COR-L47 (cell line): ENCODE results near the gene EDEM1.
"Not testable (repeated sequence)": the region's sequence is repeated elsewhere in the genome, so short reads cannot be mapped to it uniquely, and the experiment has no call there.

Experiments used
- DNase-seq: peaks from one replicate; lab custom pipeline; 2025; lab: John Stamatoyannopoulos, UW

The EDEM1 gene

GRCh38 chr3:5179036-5179435 is 8.5 kb upstream of the EDEM1 start:
- DNase-seq, result not testable (repeated sequence)

GRCh38 chr3:5181469-5182141 is 5.9 kb upstream of the EDEM1 start:
- no peak for DNase-seq

GRCh38 chr3:5183714-5184113 is 3.8 kb upstream of the EDEM1 start:
- not testable (repeated sequence) for DNase-seq

- no peak for DNase-seq
Observed at GRCh38 chr3:5184499-5184898, 3.0 kb upstream of the EDEM1 start.

- no peak for DNase-seq
Observed at GRCh38 chr3:5185093-5185673, 2.3 kb upstream of the EDEM1 start.

- no peak for DNase-seq
Observed at GRCh38 chr3:5186089-5186857, 1.2 kb upstream of the EDEM1 start.

GRCh38 chr3:5186858-5187155 is 700 bp upstream of the EDEM1 start:
- DNase-seq, result no peak

- DNase-seq, result no peak
Observed at GRCh38 chr3:5187920-5188418, 462 bp downstream of the EDEM1 start.

GRCh38 chr3:5188419-5189221 is 1.1 kb downstream of the EDEM1 start:
- DNase-seq, result no peak

GRCh38 chr3:5190147-5190791 is 2.8 kb downstream of the EDEM1 start:
- no peak for DNase-seq

GRCh38 chr3:5191555-5192304 is 4.2 kb downstream of the EDEM1 start:
- no peak for DNase-seq

- DNase-seq, result no peak
Observed at GRCh38 chr3:5192571-5193365, 5.3 kb downstream of the EDEM1 start.

GRCh38 chr3:5194341-5194740 is 6.8 kb downstream of the EDEM1 start:
- DNase-seq, result no peak

- no peak for DNase-seq
Observed at GRCh38 chr3:5194801-5195509, 7.4 kb downstream of the EDEM1 start.

- DNase-seq, result no peak
Observed at GRCh38 chr3:5195605-5196004, 8.1 kb downstream of the EDEM1 start.

GRCh38 chr3:5197022-5197421 is 9.5 kb downstream of the EDEM1 start:
- DNase-seq, result no peak

GRCh38 chr3:5197470-5198312 is 10.2 kb downstream of the EDEM1 start:
- no peak for DNase-seq

- DNase-seq, result no peak
Observed at GRCh38 chr3:5198313-5198677, 10.8 kb downstream of the EDEM1 start.
